HepG2 (cell line): ENCODE data around the gene SLC25A45. TPM values are rescaled to one million over a fixed set of nuclear protein-coding genes. Genes with fewer than 3 reads are reported as not detected.

Experiments
- ATF7-NPFF ChIP-seq: sonication (generic); formaldehyde crosslinking; IDR thresholded peaks from 2 replicates; pipeline ENCODE4 v1.8.1; 2023; ENCODE audit warnings: mild to moderate bottlenecking, low read depth, missing genetic modification reagents, moderate library complexity
- FIP1L1 ChIP-seq: fragments of 200-400 bp; formaldehyde crosslinking; IDR thresholded peaks from 2 replicates; pipeline ENCODE4 v1.6.1; 2018; ENCODE audit warnings: low read depth, mild to moderate bottlenecking, low read length, moderate library complexity, borderline replicate concordance; ENCODE audit not compliant: insufficient read depth
- HOXA3 ChIP-seq: sonication (generic); formaldehyde crosslinking; IDR thresholded peaks from 2 replicates; pipeline ENCODE4 v1.5.0; 2020; ENCODE audit warnings: missing genetic modification reagents
- MTF1 ChIP-seq: sonication (generic); formaldehyde crosslinking; IDR thresholded peaks from 2 replicates; pipeline ENCODE4 v1.5.0; 2020; ENCODE audit warnings: missing genetic modification reagents
- MZF1 ChIP-seq: sonication (generic); formaldehyde crosslinking; IDR thresholded peaks from 2 replicates; pipeline ENCODE4 v1.8.1; 2023; ENCODE audit warnings: mild to moderate bottlenecking, missing genetic modification reagents, borderline replicate concordance
- PAX8 ChIP-seq: sonication (generic); formaldehyde crosslinking; IDR thresholded peaks from 2 replicates; pipeline ENCODE4 v1.8.0; 2022; ENCODE audit warnings: mild to moderate bottlenecking, missing genetic modification reagents, borderline replicate concordance
- RFX5 ChIP-seq: IDR thresholded peaks from 2 replicates; pipeline ENCODE4 v1.6.1; 2011; ENCODE audit warnings: low read depth, low read length, improper control_type of control experiment
- USF2 ChIP-seq, 2 experiments: sonication (generic) in 1 of 2; formaldehyde crosslinking in 1 of 2; IDR thresholded peaks; 2 replicates each; pipeline versions ENCODE4 v1.5.1 to v1.6.1; 2011 to 2020; ENCODE audit warnings: borderline replicate concordance in 1 of 2, low read depth in 1 of 2, low read length in 1 of 2, mild to moderate bottlenecking in 1 of 2, missing genetic modification reagents in 1 of 2, moderate library complexity in 1 of 2
- ZBTB42 ChIP-seq: sonication (generic); formaldehyde crosslinking; IDR thresholded peaks from 2 replicates; pipeline ENCODE4 v1.5.0; 2020; ENCODE audit warnings: mild to moderate bottlenecking, missing genetic modification reagents
- ZFY ChIP-seq: sonication (generic); formaldehyde crosslinking; IDR thresholded peaks from 2 replicates; pipeline ENCODE4 v1.4.0; 2020; ENCODE audit warnings: missing genetic modification reagents
- ZNF275 ChIP-seq: sonication (generic); formaldehyde crosslinking; IDR thresholded peaks from 2 replicates; pipeline ENCODE4 v1.8.0; 2022; ENCODE audit warnings: missing genetic modification reagents, mild to moderate bottlenecking, inconsistent platforms, borderline replicate concordance
- ZNF451 ChIP-seq: sonication (generic); formaldehyde crosslinking; IDR thresholded peaks from 2 replicates; pipeline ENCODE4 v1.5.0; 2020; ENCODE audit warnings: mild to moderate bottlenecking, missing genetic modification reagents
- ZNF510 ChIP-seq: sonication (generic); formaldehyde crosslinking; IDR thresholded peaks from 2 replicates; pipeline ENCODE4 v1.4.0; 2020; ENCODE audit warnings: low read depth, mild to moderate bottlenecking, missing genetic modification reagents
- ZNF558 ChIP-seq: sonication (generic); formaldehyde crosslinking; IDR thresholded peaks from 2 replicates; pipeline ENCODE4 v1.9.0; 2022; ENCODE audit warnings: mild to moderate bottlenecking, missing genetic modification reagents, borderline replicate concordance
- ZNF562 ChIP-seq: sonication (generic); formaldehyde crosslinking; IDR thresholded peaks from 2 replicates; pipeline ENCODE4 v1.8.0; 2022; ENCODE audit warnings: missing genetic modification reagents, borderline replicate concordance
- ZNF597 ChIP-seq: sonication (generic); formaldehyde crosslinking; IDR thresholded peaks from 2 replicates; pipeline ENCODE4 v1.5.0; 2020; ENCODE audit warnings: missing genetic modification reagents
- ZNF691 ChIP-seq: sonication (generic); formaldehyde crosslinking; IDR thresholded peaks from 2 replicates; pipeline ENCODE4 v1.4.0; 2020; ENCODE audit warnings: missing genetic modification reagents, low read depth, mild to moderate bottlenecking, borderline replicate concordance
- ZNF709 ChIP-seq: sonication (generic); formaldehyde crosslinking; IDR thresholded peaks from 2 replicates; pipeline ENCODE4 v1.5.0; 2020; ENCODE audit warnings: mild to moderate bottlenecking, missing genetic modification reagents
- polyA plus RNA-seq, 8 experiments: library from polyadenylated mRNA; depleted of rRNA in 3 of 8; stranded (reverse) in 7 of 8; unstranded in 1 of 8; fragments of >200 nt; fragmentation: Illumina TruSeq in 4 of 8; extraction: Trizol in 4 of 8; gene quantifications; 2 replicates each; pipeline versions ENCODE4 v1.2.1 to v1.2.3, GENCODE V29; 2011 to 2016; ENCODE audit warnings: low read depth in 4 of 8, missing spikeins in 1 of 8, mixed read lengths in 1 of 8; ENCODE audit not compliant: insufficient read depth in 1 of 8
- total RNA-seq, 5 experiments: library from RNA; depleted of rRNA; stranded (reverse); fragments of >200 nt; fragmentation: Illumina TruSeq; extraction: Trizol; gene quantifications; 2 replicates each; pipeline ENCODE4 v1.2.3, GENCODE V29; 2016; ENCODE audit warnings: low read depth in 1 of 5

Gene SLC25A45
- total and polyA plus RNA-seq, 2 of the 13 experiments (the other 11 are each of a cell fraction or from before 2014, with no cell fraction given): 1.2 to 3.4 TPM

GRCh38 chr11:65382033-65382803 lies at the start of gene SLC25A45 (continued):
- TF ChIP-seq FIP1L1 (no peak), ZNF597 (CRISPR knock-in tag) (no peak), ZNF510 (CRISPR knock-in tag) (peak; percentile 27; the same call in 1 of the 2 replicates), PAX8 (CRISPR knock-in tag) (0 out of 2 replicates have a peak, but pooled peaks have one; percentile 39), ZNF275 (CRISPR knock-in tag) (no peak), ZNF709 (CRISPR knock-in tag) (peak; percentile 86; the same call in 1 of the 2 replicates), ZNF562 (CRISPR knock-in tag) (no peak), MZF1 (0 out of 2 replicates have a peak, but pooled peaks have one; percentile 36), ZFY (CRISPR knock-in tag) (peak; percentile 91), HOXA3 (CRISPR knock-in tag) (peak; percentile 84; the same call in 1 of the 2 replicates), ATF7-NPFF (CRISPR knock-in tag) (peak; percentile 54; the same call in 1 of the 2 replicates), RFX5 (no peak), ZNF691 (CRISPR knock-in tag) (peak; percentile 91; the same call in 1 of the 2 replicates), MTF1 (CRISPR knock-in tag) (no peak), ZNF558 (CRISPR knock-in tag) (no peak; the same call in 1 of the 2 replicates), ZBTB42 (CRISPR knock-in tag) (peak; percentile 84; the same call in 1 of the 2 replicates), ZNF451 (CRISPR knock-in tag) (peak; percentile 88; the same call in 1 of the 2 replicates), USF2 (IDR thresholded peaks at IDR 0.05; ENCODE audit: low read depth, low read length) (no peak), USF2 (CRISPR knock-in tag; IDR thresholded peaks at IDR 0.05; ENCODE audit: borderline replicate concordance) (peak; percentile 39; the same call in 1 of the 2 replicates)
